Measurements from ENCODE around the gene PITHD1. TPM values are rescaled to one million over a fixed set of nuclear protein-coding genes. Genes with fewer than 3 reads are reported as not detected.

Gene PITHD1
- total RNA-seq, 2 donors from 2014 or later = 30.3 to 39.6 TPM

DNA sequence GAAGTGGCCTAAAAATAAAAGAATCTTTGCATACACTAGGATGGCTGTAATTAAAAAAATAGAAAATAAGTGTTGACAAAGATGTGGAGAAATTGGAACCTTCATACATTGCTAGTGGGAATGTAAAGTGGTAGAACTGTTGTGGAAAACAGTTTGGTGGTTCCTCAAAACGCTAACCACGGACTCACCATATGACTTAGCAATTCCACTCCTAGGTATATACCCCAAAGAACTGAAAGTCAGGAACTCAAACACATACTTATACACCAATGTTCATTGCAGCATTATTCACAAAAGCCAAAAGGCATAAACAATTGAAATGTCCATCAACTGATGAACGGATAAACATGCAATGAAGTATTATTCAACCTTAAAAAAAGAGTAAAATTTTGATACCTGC lies 57.8 kb downstream of the PITHD1 start:
- TF ChIP-seq, protein P1, sequence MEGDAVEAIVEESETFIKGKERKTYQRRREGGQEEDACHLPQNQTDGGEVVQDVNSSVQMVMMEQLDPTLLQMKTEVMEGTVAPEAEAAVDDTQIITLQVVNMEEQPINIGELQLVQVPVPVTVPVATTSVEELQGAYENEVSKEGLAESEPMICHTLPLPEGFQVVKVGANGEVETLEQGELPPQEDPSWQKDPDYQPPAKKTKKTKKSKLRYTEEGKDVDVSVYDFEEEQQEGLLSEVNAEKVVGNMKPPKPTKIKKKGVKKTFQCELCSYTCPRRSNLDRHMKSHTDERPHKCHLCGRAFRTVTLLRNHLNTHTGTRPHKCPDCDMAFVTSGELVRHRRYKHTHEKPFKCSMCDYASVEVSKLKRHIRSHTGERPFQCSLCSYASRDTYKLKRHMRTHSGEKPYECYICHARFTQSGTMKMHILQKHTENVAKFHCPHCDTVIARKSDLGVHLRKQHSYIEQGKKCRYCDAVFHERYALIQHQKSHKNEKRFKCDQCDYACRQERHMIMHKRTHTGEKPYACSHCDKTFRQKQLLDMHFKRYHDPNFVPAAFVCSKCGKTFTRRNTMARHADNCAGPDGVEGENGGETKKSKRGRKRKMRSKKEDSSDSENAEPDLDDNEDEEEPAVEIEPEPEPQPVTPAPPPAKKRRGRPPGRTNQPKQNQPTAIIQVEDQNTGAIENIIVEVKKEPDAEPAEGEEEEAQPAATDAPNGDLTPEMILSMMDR (IDR thresholded peaks at IDR 0.05) = no peak
- H3K4me3 ChIP-seq = no peak overlapping the region
- H3K27ac ChIP-seq = no peak overlapping the region
- no peaks in the 10 kb centered on the region for H3K27me3 ChIP-seq
- no peak for DNase-seq (ENCODE audit: low spot score)
- H3K36me3 ChIP-seq = no peaks in the 10 kb centered on the region
- peaks cover 0 to 8% of the 10 kb centered on the region in 2 donors for H3K4me1 ChIP-seq
- H3K9me3 ChIP-seq = no peaks in the 10 kb centered on the region

Other genes starting within 250 kb of the PITHD1 start
- under 1 TPM; 0.20 to 0.33 TPM for gene E2F2, start 247.2 kb upstream of the PITHD1 start, total RNA-seq
- gene ID3, start 218.9 kb upstream of the PITHD1 start, total RNA-seq = 100 to 1,000 TPM; 145 to 357 TPM
- 100 to 1,000 TPM; 391 to 585 TPM for gene RPL11, start 86.6 kb upstream of the PITHD1 start, total RNA-seq
- 10 to 100 TPM; 25.5 to 27.5 TPM for gene ELOA, start 34.9 kb upstream of the PITHD1 start, total RNA-seq
- 10 to 100 TPM; 29.7 to 54.3 TPM for gene LYPLA2, start 12.7 kb downstream of the PITHD1 start, total RNA-seq
- 1 to 10 TPM; 5.5 to 8.8 TPM for gene GALE, start 22.3 kb downstream of the PITHD1 start, total RNA-seq
- gene HMGCL, start 47.0 kb downstream of the PITHD1 start, total RNA-seq = 10 to 100 TPM; 22.4 to 26.3 TPM
- 10 to 100 TPM; 17.0 to 21.0 TPM for gene FUCA1, start 89.9 kb downstream of the PITHD1 start, total RNA-seq
- gene CNR2, start 134.9 kb downstream of the PITHD1 start, total RNA-seq = under 1 TPM in 1 of 2 donors, not detected in 1; 0.04 TPM
- gene PNRC2, start 181.4 kb downstream of the PITHD1 start, total RNA-seq = 100 to 1,000 TPM in 1 of 2 donors, 10 to 100 TPM in 1; 92.3 to 105 TPM
- gene SRSF10, start 201.9 kb downstream of the PITHD1 start, total RNA-seq = 10 to 100 TPM; 38.6 to 43.1 TPM